GM18508 (cell line): ENCODE data around the gene PRKCD.

ENCODE experiments used
- ATAC-seq: cut with Tn5 transposase; IDR thresholded peaks from one replicate; pipeline ENCODE4 v1.9.1; 2021; ENCODE audit warnings: moderate number of reproducible peaks; ENCODE audit not compliant: insufficient read depth, unreplicated experiment

The PRKCD gene

DNA sequence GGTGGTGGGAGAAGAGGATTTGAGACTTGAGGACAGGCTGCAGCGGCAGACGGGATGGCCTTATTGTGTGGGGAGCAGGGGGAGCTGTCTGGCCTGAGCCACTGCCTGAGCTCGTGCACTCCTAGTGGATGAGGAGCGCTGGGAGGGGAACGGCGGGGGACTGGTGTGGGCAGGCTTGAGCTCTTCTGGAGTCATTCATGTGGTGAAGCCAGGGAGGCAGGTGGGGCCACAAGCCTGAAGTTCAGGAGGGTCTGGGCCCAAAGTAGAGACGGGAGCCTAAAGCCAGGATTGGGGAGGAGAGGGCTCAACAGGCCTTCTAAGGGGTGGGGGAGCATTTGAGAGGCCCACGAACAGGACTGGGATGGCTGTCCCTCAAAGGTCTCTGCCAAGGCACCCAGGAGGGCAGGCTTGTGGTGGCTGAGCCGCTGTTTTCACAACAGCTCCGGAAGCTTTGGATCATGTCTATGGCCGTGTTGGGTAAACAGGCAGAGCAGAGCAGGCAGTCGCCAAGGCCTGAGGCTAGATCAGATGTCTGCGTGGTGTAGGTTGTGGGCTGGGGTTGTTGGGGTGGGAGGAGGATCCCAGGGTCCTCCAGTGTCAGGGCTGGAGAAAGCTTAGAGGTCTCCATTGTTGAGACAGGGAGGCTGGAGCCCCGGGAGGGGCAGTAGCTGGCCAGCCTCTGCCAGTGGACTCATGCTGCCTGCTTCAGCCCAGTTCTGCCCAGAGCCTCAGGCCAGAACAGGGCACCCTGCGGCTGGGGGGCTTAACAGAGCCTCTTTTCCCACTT is 8.2 kb downstream of the PRKCD start:
- ATAC-seq: no peak

DNA sequence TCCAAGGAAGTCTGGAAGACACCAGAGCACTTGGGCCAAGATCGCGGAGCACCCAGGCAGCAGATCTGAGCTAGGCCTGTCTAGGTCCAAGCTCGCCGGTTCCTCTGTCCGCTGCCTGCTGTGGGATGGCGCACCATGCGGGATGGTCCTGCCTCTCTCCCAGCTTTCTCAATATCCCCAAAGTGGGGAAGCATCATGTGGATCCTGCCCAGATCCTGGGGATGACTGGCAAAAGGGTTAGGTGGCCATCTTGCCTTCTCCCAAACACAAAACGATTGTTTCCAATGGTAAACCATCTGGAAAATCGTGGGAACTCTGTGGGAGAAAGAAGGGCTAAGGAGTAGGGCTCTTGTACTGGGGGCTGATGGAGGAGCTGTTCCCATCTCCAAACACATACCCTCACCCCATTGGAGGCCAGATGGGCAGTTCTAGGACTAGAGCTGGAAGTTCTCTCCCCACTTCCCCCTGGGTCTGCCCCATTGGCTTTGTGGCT is 8.9 kb downstream of the PRKCD start:
- ATAC-seq: no peak

GRCh38 chr3:53170325-53171063 is 9.5 kb downstream of the PRKCD start:
- no peak for ATAC-seq

GRCh38 chr3:53171064-53171418 is 10.0 kb downstream of the PRKCD start:
- ATAC-seq: no peak

GRCh38 chr3:53171827-53172505 is 11.0 kb downstream of the PRKCD start:
- no peak for ATAC-seq

GRCh38 chr3:53173107-53173506 is 12.1 kb downstream of the PRKCD start:
- no peak for ATAC-seq

- no peak for ATAC-seq
These were observed 13.6 kb downstream of the PRKCD start for GRCh38 chr3:53174346-53175250.

DNA sequence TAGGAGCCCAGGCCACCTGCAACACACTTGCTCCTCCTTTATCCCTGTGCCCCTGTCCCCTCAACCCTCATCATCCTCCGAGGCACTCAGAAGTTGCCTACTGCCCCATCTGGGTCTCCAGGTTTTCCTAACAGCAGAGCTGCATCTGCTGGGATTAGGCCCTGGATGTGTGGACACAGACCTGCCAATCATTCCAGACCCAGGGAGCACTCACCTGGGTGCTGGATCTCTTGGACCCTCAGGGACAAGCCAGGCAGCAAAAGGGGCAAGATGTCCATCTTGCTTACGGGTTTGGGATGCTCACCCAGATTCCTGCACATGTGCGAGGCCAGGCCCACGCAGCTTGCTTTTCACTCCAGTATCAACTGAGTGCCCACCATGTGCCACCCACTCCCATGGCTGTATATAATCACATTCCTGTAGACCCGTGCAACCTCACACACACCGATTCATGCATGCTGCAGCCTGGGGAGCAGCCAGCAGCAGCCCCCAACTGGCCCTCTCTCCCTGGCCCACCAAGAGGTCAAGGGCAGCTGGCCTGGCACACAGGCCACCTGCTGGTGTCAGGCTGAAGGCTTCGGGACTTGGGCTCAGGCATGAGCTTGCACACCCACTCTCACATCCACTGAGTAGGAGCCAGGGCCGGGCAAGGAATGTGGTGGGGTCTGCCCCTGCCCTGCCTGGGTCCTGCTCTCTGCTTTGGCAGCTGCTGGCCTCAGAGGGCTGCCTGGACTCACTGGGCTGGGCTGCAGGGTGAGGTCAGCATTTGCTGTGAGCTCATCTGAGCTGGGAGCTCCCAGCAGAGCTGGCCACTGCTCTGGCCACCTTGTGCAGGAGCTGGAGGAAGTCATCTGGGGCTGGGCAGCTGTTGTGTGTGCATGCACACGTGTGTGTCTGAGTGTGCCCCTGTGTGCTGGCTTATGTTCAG is 14.9 kb downstream of the PRKCD start:
- ATAC-seq: no peak

GRCh38 chr3:53178246-53178645 is 17.2 kb downstream of the PRKCD start:
- no peak for ATAC-seq

DNA sequence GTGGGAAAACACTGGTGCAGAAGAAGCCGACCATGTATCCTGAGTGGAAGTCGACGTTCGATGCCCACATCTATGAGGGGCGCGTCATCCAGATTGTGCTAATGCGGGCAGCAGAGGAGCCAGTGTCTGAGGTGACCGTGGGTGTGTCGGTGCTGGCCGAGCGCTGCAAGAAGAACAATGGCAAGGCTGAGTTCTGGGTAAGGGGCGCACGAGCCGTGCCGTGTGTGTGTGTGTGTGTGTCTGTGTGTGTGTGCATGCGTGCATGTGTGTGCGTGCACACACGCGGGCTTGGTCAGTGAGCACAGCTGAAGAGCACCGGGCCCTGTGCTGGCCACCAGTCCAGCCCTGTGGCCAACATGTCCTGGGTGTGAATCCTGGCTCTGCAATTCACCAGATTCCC is 18.6 kb downstream of the PRKCD start:
- no peak for ATAC-seq

GRCh38 chr3:53180305-53181023 is 19.5 kb downstream of the PRKCD start:
- peak; percentile 71 for ATAC-seq

- peak; percentile 8 for ATAC-seq
These were observed 20.0 kb downstream of the PRKCD start for GRCh38 chr3:53181024-53181371.

- no peak for ATAC-seq
These were observed 20.5 kb downstream of the PRKCD start for GRCh38 chr3:53181528-53181927.

GRCh38 chr3:53182764-53183355 is 21.9 kb downstream of the PRKCD start:
- no peak for ATAC-seq

DNA sequence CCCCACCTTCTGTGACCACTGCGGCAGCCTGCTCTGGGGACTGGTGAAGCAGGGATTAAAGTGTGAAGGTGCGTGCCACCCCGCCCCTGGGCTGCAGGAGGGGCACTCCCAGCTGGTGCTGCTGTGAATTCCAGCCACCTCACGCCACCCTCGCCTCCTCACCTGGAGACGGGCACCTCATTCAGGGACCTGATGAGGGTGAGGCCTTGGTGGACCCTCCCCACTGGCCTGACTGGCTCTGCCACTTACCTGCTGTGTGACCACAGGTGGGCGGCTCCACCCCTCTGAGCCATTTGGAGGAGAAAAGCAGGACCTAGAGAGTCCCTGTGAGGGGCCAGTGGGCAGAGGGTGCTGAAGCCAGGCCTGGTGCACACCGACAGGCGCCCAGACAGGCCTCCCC is 22.5 kb downstream of the PRKCD start:
- ATAC-seq: no peak

DNA sequence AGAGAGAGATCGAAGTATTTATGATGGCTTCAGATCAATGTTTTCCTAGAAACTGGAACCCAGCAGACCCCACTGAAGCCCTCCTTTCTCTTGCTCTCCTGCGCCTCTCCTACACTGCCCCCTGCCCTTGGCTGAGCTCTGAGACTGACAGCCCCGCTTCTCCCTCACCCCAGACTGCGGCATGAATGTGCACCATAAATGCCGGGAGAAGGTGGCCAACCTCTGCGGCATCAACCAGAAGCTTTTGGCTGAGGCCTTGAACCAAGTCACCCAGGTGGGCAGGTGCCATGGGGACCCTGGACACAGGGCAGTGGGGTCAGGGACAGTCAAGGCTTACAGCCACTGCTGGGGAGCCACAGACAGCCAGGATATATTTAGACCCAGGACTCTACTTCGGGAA is 23.7 kb downstream of the PRKCD start:
- ATAC-seq: no peak

- ATAC-seq: no peak
These were observed 24.9 kb downstream of the PRKCD start for GRCh38 chr3:53185761-53186465.

DNA sequence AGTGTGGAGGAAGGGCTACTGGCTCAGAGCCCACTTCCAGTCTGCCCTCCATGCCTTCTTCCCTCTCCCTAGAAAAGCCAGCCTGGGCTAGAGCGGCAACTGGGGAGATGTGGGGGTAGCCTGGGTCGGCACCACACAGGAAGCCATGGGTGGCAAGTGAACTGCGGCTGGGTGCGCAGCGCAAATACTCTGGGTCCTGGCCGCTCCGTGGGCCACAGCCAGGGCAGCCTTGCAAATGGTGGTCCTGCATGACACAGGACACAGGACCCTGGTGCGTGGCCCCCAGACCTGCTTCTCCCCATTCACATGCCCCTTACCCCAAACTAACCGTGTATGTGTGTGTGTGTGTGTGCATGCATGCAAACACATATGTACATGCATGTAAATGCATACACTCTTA is 25.7 kb downstream of the PRKCD start:
- ATAC-seq: no peak
